GM12873 (cell line): Measurements from ENCODE around the gene SORCS2.

Experiments used
- CTCF ChIP-seq: IDR thresholded peaks from 2 replicates; pipeline ENCODE4 v1.5.1; 2012; ENCODE audit warnings: low read depth, mild to moderate bottlenecking, moderate library complexity, low read length, control low read depth; ENCODE audit not compliant: insufficient read depth; ENCODE audit errors: missing control alignments

Gene SORCS2

GRCh38 chr4:7180938-7181337 is 11.4 kb upstream of the SORCS2 start:
- no peak for TF ChIP-seq CTCF

GRCh38 chr4:7182616-7183015 is 9.7 kb upstream of the SORCS2 start:
- TF ChIP-seq CTCF = no peak

GRCh38 chr4:7183161-7183560 is 9.2 kb upstream of the SORCS2 start:
- no peak for TF ChIP-seq CTCF

GRCh38 chr4:7183780-7184460 is 8.4 kb upstream of the SORCS2 start:
- TF ChIP-seq CTCF = no peak

- TF ChIP-seq CTCF = no peak
Observed at GRCh38 chr4:7185487-7186030, 6.8 kb upstream of the SORCS2 start.

GRCh38 chr4:7186031-7186430 is 6.3 kb upstream of the SORCS2 start:
- peak; percentile 47 for TF ChIP-seq CTCF

GRCh38 chr4:7186516-7187167 is 5.7 kb upstream of the SORCS2 start:
- no peak for TF ChIP-seq CTCF
